Measurements from ENCODE around the gene KCNH1. TPM values are rescaled to one million over a fixed set of nuclear protein-coding genes. Genes with fewer than 3 reads are reported as not detected.

Gene KCNH1
- total and polyA plus RNA-seq, 9 of the 15 experiments (the other 6 are each of a cell fraction or from before 2014, with no cell fraction given) = not detected

DNA sequence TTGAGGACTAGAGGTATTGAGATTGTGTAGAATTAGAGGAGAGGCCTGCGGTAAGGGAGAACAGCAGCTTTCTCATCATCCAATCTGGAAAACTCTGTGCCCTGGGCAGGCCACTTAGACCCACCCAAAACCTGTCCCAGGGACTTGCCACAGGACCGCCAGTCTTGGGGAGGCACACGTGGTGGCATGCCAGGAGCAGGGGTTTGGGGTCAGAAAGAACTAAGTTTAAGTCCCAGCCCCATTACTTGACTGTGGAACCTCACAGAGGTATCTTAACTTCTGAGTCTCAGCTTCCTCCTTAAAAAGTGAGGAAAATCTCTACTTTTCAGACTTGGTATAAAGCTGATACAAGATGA, 448.7 kb downstream of the KCNH1 start:
- Histone ChIP-seq H3K4me2 (ENCODE audit: insufficient read depth, low read length) (no peak overlapping the region), H2AFZ (ENCODE audit: low read depth, low read length) (no peak overlapping the region)
- TF ChIP-seq, protein P1, sequence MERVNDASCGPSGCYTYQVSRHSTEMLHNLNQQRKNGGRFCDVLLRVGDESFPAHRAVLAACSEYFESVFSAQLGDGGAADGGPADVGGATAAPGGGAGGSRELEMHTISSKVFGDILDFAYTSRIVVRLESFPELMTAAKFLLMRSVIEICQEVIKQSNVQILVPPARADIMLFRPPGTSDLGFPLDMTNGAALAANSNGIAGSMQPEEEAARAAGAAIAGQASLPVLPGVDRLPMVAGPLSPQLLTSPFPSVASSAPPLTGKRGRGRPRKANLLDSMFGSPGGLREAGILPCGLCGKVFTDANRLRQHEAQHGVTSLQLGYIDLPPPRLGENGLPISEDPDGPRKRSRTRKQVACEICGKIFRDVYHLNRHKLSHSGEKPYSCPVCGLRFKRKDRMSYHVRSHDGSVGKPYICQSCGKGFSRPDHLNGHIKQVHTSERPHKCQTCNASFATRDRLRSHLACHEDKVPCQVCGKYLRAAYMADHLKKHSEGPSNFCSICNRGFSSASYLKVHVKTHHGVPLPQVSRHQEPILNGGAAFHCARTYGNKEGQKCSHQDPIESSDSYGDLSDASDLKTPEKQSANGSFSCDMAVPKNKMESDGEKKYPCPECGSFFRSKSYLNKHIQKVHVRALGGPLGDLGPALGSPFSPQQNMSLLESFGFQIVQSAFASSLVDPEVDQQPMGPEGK (CRISPR knock-in tag; IDR thresholded peaks at IDR 0.05; ENCODE audit: borderline replicate concordance) = no peak
- TF ChIP-seq, protein P2, sequence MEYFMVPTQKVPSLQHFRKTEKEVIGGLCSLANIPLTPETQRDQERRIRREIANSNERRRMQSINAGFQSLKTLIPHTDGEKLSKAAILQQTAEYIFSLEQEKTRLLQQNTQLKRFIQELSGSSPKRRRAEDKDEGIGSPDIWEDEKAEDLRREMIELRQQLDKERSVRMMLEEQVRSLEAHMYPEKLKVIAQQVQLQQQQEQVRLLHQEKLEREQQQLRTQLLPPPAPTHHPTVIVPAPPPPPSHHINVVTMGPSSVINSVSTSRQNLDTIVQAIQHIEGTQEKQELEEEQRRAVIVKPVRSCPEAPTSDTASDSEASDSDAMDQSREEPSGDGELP (CRISPR knock-in tag; IDR thresholded peaks at IDR 0.05; ENCODE audit: borderline replicate concordance) = no peak
- TF ChIP-seq, protein P3, sequence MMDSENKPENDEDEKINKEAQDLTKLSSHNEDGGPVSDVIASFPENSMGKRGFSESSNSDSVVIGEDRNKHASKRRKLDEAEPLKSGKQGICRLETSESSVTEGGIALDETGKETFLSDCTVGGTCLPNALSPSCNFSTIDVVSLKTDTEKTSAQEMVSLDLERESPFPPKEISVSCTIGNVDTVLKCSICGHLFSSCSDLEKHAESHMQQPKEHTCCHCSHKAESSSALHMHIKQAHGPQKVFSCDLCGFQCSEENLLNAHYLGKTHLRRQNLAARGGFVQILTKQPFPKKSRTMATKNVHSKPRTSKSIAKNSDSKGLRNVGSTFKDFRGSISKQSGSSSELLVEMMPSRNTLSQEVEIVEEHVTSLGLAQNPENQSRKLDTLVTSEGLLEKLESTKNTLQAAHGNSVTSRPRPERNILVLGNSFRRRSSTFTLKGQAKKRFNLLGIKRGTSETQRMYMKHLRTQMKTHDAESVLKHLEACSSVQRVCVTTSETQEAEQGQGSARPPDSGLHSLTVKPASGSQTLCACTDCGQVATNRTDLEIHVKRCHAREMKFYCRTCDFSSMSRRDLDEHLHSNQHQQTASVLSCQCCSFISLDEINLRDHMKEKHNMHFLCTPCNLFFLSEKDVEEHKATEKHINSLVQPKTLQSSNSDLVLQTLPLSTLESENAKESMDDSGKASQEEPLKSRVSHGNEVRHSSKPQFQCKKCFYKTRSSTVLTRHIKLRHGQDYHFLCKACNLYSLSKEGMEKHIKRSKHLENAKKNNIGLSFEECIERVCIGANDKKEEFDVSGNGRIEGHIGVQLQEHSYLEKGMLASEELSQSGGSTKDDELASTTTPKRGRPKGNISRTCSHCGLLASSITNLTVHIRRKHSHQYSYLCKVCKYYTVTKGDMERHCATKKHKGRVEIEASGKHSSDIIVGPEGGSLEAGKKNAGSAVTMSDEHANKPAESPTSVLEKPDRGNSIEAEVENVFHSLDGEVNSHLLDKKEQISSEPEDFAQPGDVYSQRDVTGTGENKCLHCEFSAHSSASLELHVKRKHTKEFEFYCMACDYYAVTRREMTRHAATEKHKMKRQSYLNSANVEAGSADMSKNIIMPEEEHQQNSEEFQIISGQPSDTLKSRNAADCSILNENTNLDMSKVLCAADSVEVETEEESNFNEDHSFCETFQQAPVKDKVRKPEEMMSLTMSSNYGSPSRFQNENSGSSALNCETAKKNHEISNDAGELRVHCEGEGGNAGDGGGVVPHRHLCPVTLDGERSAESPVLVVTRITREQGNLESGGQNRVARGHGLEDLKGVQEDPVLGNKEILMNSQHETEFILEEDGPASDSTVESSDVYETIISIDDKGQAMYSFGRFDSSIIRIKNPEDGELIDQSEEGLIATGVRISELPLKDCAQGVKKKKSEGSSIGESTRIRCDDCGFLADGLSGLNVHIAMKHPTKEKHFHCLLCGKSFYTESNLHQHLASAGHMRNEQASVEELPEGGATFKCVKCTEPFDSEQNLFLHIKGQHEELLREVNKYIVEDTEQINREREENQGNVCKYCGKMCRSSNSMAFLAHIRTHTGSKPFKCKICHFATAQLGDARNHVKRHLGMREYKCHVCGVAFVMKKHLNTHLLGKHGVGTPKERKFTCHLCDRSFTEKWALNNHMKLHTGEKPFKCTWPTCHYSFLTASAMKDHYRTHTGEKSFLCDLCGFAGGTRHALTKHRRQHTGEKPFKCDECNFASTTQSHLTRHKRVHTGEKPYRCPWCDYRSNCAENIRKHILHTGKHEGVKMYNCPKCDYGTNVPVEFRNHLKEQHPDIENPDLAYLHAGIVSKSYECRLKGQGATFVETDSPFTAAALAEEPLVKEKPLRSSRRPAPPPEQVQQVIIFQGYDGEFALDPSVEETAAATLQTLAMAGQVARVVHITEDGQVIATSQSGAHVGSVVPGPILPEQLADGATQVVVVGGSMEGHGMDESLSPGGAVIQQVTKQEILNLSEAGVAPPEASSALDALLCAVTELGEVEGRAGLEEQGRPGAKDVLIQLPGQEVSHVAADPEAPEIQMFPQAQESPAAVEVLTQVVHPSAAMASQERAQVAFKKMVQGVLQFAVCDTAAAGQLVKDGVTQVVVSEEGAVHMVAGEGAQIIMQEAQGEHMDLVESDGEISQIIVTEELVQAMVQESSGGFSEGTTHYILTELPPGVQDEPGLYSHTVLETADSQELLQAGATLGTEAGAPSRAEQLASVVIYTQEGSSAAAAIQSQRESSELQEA (IDR thresholded peaks at IDR 0.05; ENCODE audit: low read depth) = no peak
- TF ChIP-seq ZC3H11A (IDR thresholded peaks at IDR 0.05; ENCODE audit: low read depth, low read length) (no peak), MYNN (IDR thresholded peaks at IDR 0.05) (no peak), MYNN (CRISPR knock-in tag; IDR thresholded peaks at IDR 0.05) (no peak)
- TF ChIP-seq, protein P4, sequence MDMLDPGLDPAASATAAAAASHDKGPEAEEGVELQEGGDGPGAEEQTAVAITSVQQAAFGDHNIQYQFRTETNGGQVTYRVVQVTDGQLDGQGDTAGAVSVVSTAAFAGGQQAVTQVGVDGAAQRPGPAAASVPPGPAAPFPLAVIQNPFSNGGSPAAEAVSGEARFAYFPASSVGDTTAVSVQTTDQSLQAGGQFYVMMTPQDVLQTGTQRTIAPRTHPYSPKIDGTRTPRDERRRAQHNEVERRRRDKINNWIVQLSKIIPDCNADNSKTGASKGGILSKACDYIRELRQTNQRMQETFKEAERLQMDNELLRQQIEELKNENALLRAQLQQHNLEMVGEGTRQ (CRISPR knock-in tag; IDR thresholded peaks at IDR 0.05) = no peak
- TF ChIP-seq, protein P5, sequence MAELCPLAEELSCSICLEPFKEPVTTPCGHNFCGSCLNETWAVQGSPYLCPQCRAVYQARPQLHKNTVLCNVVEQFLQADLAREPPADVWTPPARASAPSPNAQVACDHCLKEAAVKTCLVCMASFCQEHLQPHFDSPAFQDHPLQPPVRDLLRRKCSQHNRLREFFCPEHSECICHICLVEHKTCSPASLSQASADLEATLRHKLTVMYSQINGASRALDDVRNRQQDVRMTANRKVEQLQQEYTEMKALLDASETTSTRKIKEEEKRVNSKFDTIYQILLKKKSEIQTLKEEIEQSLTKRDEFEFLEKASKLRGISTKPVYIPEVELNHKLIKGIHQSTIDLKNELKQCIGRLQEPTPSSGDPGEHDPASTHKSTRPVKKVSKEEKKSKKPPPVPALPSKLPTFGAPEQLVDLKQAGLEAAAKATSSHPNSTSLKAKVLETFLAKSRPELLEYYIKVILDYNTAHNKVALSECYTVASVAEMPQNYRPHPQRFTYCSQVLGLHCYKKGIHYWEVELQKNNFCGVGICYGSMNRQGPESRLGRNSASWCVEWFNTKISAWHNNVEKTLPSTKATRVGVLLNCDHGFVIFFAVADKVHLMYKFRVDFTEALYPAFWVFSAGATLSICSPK (IDR thresholded peaks at IDR 0.05; ENCODE audit: borderline replicate concordance) = no peak

More for the DNA sequence above, 448.7 kb downstream of the KCNH1 start:
- POLR2A ChIA-PET = no interaction called here
- DNase-seq (ENCODE audit: extremely low read depth in 1 of 4, low spot score in 3 of 4) (no peak), FAIRE-seq (no peak), ATAC-seq (no peak)
- CTCF ChIA-PET (ENCODE audit: low intra/inter-chr PET ratio) = no interaction called here
- in situ Hi-C loops (cut with MboI) = no loop called here
- WGBS (ENCODE audit: insufficient coverage, low coverage, missing lambda C conversion rate) = 0% methylated on average over 3 of the region's 3 CpGs
- intact Hi-C loops (cut with micrococcal nuclease) = no loop called here
- no peaks in the 10 kb centered on the region for H3K79me2 ChIP-seq (ENCODE audit: control insufficient read depth, insufficient read depth, low read length)
- 0 out of 5 replicates have a peak, but pooled peaks cover 0 to 2% of the 10 kb centered on the region in 2 experiments for H3K4me1 ChIP-seq (replicated peaks in 1 of 2; ENCODE audit: control insufficient read depth in 2 of 2, insufficient read depth in 2 of 2, low read length in 2 of 2)
- H3K36me3 ChIP-seq (ENCODE audit: control insufficient read depth, insufficient read depth, low read length) = no peaks in the 10 kb centered on the region
- no peak overlapping the region for H3K27ac ChIP-seq (ENCODE audit: extremely low read depth, low read depth, low read length)
- H3K4me3 ChIP-seq = no peak overlapping the region
- no peaks in the 10 kb centered on the region; the same call in 1 of the 2 replicates for H4K20me1 ChIP-seq (replicated peaks; ENCODE audit: control insufficient read depth, insufficient read depth, low read length)
- H3K9me3 ChIP-seq (replicated peaks; ENCODE audit: control insufficient read depth, insufficient read depth, low read depth, low read length) = no peaks in the 10 kb centered on the region
- no peak overlapping the region for H3K9ac ChIP-seq (ENCODE audit: insufficient read depth in 1 of 2, low read depth in 2 of 2, low read length in 2 of 2)
- H3K27me3 ChIP-seq (ENCODE audit: control insufficient read depth in 2 of 2, insufficient read depth in 2 of 2, low read length in 2 of 2) = peaks cover 0 to 33% of the 10 kb centered on the region in 2 experiments; a peak in 1 of 5 replicates
- BruUV-seq (replicated peaks) = no TSS peak
- no peaks in the 10 kb centered on the region for H3K9me1 ChIP-seq (ENCODE audit: control insufficient read depth, insufficient read depth, low read length)
